GM12874 (cell line): ENCODE measurements around the gene LDHAL6B.

Experiments used
- TF ChIP-seq, protein P1 (sequence below): IDR thresholded peaks from 2 replicates; pipeline ENCODE4 v1.5.1; 2011; ENCODE audit warnings: low read depth, mild to moderate bottlenecking, control low read depth, low read length, moderate library complexity; ENCODE audit not compliant: insufficient read depth

LDHAL6B gene

DNA sequence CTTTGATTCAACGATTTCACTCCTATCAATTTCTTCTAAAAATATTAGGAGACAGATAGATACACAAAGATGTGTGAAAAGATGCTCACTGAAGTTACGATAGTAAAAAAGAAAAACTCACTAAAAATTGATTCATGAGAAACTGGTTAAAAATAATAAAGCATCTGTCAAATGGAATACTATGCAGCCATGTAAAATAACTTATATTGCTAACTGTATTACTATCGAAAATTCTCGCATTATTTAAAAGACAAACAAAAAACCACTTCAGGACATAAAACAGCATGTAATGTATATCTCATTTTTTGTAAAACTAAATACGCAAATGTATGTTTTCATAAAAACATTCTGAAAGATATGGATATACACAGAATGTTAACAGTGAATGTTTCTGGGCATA lies 33.4 kb upstream of the LDHAL6B start:
- TF ChIP-seq, protein P1, sequence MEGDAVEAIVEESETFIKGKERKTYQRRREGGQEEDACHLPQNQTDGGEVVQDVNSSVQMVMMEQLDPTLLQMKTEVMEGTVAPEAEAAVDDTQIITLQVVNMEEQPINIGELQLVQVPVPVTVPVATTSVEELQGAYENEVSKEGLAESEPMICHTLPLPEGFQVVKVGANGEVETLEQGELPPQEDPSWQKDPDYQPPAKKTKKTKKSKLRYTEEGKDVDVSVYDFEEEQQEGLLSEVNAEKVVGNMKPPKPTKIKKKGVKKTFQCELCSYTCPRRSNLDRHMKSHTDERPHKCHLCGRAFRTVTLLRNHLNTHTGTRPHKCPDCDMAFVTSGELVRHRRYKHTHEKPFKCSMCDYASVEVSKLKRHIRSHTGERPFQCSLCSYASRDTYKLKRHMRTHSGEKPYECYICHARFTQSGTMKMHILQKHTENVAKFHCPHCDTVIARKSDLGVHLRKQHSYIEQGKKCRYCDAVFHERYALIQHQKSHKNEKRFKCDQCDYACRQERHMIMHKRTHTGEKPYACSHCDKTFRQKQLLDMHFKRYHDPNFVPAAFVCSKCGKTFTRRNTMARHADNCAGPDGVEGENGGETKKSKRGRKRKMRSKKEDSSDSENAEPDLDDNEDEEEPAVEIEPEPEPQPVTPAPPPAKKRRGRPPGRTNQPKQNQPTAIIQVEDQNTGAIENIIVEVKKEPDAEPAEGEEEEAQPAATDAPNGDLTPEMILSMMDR: no peak

DNA sequence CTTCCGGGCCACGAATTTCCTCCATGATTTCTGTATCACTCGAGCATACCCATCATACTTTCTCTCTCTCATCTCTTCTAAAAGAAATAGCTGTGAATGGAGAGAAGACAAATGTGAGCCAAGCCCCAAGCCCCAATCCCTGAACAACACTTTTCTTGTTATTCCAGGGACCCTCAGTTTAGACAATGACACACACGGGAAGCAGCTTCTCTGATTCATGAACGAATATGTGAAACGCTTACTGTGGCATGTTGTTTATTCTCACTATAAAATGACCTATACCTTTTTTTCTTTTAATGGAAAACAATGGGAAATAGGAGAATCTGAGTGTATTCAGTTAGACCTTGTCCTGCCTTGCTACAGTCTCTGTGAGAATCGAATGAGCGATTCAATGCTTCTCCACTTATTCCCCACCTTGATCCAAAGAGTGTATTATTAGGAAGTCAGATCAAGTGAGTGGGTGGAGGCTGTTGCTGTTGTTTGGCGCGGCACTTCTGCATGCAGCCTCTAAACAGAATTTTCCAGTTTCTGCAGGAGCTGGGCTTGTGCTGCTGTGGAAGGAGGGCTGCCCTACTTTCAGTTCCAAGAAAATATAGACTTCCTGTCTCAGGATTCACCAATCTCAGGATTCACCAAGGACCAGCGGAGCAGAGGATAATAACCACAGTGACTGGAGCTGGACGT lies 32.4 kb upstream of the LDHAL6B start:
- TF ChIP-seq, protein P1: no peak

DNA sequence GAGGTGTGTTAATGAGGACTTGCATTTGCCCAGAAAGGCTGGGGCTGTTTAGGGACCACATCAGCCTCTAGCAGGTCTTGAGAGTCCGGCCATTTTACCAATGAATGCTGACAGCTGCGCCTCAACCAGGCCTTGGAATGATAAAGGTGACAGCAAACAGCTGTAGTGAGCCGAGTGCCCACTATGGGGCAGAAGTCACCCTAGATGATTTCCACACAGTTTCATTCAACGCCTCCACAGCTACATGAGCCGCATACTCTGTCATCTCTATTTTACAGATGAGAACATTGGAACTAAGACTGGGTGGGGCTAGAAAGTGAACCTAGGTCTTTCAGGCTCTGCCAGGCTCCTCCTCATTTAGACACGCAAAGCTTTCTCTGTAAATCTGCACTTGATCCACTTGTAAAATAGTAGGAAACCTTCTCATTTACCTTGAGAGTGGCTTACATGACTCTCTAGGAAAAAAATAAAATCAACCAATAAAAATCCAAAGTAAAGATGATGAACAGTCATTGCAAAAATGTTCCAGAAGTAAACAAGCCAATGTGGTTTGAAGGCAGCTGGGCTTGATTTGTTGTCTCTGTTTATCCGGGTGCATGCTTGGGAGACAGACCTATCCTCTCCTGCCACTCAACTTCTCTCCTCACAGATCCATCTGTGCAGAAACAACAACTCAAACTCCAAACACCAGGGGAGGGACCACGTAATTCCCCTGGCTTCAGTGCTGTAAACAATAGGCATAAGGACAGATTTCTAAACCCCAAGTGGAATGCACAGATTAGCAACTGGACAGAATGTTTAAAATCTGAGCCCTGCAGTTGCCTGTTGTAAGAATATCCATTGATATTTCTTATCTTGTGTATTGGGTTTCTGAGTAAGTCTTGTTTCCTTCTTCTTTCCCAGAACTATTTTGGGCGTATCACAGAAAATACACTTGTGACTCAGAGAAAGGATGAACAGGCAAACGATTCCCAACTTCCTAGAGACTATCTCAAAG lies 31.5 kb upstream of the LDHAL6B start:
- TF ChIP-seq, protein P1: peak; percentile 33; the same call in 1 of the 2 replicates

DNA sequence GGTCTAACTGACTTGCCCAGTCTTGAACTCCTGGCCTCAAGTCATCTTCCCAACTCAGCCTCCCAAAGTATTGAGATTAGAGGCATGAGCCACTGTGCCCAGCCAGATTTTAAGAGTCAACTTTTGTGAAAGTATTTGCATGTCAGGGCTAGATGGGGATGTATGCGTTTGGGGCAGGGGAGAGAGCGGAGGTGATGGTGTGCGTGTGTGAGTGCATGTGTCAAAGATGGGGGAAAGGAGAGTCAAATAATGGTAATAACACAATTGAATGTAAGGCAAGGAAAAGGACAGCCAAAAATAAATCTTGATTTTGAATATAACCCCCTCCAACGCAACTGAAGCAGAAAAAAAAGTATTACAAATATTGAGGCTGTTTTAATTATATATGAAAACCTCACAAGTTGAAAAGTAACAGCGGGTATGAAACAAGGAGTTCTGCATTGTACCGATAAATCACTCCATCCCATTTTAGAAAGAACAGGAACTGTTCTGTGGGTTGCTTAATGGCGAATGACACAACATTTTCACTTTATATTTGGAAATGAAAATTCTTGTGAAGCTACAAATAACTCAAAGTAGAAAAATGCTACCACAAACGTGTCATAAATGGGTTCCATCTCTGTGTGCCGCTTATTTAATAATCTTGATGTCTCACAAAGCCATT lies 29.9 kb upstream of the LDHAL6B start:
- TF ChIP-seq, protein P1: no peak

DNA sequence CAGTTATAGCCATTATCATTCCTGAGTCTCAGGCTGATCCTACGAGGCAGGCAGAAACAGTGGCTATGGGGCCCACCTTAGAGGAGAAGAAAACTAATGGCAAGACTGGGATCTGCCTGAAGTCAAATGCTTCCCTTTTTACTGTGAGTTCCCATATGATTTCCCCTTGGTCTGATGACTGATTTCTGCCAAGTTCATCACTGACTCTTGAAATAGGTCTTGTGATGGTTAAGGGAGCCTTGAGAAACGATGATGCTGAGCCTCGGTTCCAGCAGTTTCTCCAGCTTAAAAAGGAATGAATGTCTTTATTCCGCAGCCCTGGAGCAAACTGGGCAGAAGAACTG lies 29.4 kb upstream of the LDHAL6B start:
- TF ChIP-seq, protein P1: no peak

DNA sequence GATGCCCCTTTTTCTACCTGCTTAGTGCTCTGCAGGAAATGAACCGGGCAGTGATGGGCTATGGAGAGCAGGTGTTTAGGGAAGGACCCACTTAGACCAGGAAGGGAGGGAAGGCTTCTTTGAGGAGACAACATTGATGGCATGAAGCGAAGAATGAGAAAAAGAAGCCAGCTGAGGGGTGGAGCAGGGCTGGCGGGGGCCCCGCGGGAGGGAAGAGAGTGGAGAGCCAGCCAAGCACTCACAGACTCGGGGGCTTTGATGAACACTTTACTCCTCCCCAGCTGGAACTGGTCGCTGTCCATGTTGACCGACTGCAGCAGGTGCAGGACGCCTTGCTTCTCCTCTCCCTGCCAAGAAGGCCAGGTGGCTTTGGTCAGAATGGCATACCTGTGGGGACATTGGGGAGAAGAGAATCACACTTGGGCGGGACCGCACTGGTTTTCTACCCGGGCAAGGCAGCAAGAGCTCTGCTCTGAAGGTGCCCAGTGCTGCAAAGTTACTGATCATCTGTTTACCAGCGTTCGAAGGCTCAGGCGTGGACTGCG lies 28.4 kb upstream of the LDHAL6B start:
- TF ChIP-seq, protein P1: no peak

DNA sequence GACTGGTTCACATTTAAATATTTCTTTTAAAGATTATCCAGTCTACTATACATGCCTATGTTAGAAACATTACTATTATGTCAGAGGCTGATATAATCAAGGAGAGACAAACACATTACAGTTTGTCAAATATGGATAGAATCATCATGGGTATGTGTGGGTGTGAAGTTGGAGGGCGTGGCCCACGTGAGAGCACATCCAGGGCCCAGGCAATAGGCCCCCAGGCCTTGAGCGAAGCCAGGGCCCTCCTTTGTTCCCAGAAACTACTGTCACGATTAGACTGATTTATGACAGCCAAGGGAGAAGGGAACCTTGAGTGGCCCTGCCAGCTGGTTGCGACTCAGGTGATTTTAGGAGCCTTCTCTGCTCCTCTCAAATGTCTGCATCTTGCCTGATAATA lies 26.9 kb upstream of the LDHAL6B start:
- TF ChIP-seq, protein P1: no peak
